GM20431 (cell line): ENCODE data around the gene TMEM60.
"Not testable (repeated sequence)": the region's sequence is repeated elsewhere in the genome, so short reads cannot be mapped to it uniquely, and the experiment has no call there.

Experiments used
- in situ Hi-C: fragments of 300-500 bp; cut with MseI, MboI; formaldehyde crosslinking; loops from one replicate; pipeline ENCODE4 v1.15.0; 2020; ENCODE audit warnings: low sequenced_read_pairs; ENCODE audit not compliant: unreplicated experiment

TMEM60 gene, protein sequence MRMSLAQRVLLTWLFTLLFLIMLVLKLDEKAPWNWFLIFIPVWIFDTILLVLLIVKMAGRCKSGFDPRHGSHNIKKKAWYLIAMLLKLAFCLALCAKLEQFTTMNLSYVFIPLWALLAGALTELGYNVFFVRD

DNA sequence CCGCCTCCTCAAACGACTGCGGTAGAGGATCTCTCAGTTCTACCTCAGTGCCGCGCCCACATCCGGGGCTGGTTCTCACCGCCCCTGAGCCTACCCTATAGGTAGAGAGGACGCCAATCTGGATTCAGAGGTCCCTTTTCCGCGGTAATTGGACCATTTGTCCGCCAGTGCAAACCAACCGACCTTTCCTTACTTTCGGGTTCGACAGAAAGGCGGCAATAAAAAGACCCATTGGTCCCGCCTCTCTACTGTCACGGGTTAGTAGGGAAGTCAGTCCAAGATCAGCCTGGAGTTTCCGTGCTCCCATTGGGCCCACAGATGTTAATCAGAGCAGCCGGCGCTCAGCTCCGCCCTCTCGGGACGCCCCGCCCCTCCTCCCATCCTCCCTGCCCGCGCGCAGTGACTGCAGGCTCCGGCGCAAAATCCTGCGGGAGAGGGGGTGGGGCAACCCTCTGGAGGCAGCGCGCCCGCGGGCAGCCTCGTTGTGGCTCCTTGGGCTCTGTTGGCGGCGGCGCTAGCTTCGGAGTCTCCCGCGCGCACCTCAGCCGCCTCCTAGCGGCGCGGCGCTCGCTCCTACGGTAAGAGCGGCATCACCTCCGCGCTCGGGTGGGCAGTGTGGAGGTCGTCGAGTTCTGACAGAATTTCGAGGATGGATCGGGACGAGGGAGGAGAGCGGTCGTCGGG is at the start of gene TMEM60, which contains the start of gene PHTF2:
Gene TMEM60 (minus strand): TSS at position 41 of the 684 bp plus-strand sequence. CDS start 4,061 bp downstream, outside the sequence.
Gene PHTF2 (plus strand): TSS at position 380 of the 684 bp plus-strand sequence.
- in situ Hi-C loops: no loop called here

DNA sequence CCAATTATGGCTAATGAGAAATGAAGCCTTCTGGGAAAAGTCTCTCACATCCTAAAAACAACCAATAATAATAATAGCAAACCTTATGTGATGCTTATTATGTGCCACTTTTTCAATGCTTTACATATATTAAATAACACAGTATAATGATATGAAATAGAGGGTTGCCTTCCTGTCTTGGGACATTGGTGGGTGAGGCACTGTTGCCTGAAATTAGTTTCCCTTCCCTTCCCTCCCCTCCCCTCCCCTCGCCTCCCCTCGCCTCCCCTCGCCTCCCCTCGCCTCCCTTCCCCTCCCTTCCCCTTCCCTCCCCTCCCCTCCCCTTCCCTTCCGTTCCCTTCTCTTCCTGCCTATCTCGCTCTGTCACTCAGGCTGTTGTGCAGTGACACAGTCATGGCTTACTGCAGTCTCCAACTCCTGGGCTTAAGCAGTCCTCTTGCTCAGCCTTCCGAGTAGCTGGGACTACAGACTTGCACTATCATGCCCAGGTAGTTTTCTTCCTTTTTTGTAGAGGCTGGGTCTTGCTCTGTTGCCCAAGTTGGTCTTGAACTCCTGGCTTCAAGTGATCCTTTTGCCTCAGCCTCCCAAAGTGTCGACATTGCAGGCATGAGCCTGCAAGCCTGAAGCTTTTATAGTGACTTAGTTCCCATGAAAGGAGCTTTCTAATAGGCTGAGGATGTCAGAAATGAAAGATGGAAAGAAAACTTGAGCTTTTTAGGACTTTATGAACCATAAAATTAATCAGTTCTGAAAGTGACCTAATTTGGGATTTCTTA is 48.3 kb upstream of the TMEM60 start:
- in situ Hi-C loops: no loop called here

DNA sequence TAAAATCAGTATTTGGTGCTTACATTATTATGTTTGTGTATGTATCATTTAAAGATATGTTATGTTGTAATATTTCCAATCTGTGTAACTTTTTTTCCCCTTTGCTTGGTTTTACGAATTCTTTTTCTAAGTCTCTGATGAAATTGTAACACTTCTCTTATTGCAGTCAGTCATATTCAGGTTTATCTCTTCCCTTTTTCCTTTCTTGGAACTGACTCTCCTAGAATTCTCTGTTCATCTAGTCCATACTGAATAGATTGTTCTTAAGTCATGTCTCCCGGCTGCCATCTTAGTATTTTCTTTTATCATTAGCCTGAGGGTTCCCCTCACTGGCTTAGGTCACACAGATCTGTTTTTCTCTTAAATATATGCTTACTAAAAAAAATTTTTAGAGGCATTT is 45.0 kb upstream of the TMEM60 start:
- in situ Hi-C loops: no loop called here

DNA sequence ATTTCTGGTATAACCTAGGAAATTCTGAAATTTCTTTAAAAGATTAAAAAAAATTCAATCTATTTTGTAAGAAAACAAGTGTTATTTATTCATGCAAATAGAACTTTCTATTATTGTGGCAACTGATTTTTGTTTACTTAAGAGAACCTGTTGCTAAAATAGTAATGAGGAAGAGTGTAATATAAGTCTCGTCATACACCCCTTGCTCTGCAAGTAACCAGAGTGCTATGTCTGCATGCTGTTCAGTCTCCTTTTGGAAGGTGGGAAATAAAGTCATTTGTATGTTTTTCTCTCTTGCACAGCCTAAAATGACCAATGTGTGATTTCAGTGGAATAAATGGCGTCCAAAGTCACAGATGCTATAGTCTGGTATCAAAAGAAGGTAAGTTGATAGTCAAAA is 41.7 kb upstream of the TMEM60 start:
- in situ Hi-C loops: no loop called here

DNA sequence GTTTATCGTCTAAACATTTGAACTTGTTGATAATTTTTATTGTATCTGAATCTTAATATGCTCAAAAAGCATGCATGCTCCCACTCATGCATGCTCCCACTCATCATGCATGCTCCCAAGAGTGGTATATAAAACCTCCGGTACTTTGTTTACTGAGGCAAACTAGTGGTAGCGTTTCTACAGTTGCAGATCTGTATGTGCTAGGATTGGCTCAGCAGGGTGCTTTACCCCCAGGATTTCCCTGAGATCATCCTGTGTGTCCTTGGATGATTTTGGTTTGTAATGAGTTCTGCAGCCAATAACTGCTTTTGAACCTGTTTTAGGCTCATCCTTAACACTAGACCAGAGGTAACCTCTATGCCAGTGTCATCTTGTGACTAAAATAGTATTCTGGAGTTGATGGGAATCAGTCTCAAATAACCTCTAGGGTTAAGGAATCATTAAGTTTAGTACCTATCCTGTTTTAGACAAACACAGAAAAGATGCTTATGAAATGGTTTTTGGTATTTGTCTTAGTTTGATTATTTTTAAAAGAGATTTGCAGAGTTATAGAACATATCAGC is 40.8 kb upstream of the TMEM60 start:
- in situ Hi-C loops: no loop called here

DNA sequence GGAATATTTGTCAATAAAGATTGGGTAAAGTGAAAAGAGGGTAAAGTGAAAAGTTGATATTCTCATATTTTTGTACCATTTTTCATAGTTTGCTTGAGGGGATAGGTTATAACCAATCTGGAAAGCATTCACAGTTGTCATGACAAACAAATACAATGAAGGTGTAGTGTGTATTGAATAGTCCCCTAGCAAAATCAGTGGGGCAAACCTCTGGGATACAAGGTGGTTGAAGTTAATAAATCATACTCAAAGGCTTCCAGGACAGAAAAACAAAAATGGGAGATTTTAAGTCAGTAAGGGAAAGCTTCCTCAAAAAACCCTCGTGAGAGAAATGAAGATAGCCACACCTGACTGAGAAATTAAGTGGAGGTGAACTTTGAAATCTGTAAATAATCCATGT is 39.7 kb upstream of the TMEM60 start:
- in situ Hi-C loops: no loop called here

DNA sequence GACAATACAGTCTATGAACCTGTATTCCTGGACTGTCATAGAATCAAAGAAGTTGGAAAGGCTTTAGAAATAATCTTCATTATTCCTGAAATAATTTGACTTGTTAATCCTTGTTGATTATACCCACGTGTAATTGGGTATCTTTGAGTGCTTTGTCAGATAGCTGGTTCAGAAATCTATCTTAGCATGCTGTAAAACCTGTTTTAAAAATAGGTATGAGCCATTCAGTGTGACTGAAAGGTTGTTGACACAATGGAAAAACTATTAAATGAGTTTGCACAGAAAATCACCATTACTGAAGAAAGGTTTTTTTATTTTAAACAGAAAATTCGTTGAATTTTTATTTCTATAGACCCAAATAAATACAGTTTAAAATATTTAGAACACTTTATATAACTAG is 39.0 kb upstream of the TMEM60 start:
- in situ Hi-C loops: no loop called here

DNA sequence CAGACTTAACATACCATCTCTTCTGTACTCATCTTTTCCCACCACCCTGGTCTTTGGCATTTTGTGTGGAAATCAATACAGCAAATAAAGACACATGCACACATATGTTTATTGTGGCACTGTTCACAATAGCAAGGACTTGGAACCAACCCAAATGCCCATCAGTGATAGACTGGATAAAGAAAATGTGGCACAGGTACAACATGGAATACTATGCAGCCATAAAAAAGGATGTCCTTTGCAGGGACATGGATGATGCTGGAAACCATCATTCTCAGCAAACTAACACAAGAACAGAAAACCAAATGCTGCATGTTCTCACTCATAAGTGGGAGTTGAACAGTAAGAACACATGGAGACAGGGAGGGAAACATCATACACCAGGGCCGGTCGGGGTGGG is 38.2 kb upstream of the TMEM60 start:
- in situ Hi-C loops: not testable (repeated sequence)

DNA sequence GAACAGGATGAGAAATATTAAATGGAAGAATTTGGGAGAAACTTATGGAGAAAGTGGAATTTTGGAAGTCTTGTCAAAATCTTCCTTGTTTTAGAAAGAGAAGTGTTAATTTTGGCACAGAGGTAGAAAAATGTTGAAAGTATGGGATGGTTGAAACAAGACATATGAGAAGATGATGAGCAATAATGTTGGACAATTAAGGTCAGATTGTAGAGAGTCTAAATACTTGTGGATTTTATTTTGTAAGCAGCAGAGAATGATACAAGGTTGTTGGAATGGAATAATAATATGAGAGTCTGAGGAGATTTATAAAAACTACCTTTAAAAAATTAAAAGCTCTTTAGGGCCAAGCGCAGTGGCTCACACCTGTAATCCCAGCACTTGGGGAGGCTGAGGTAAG is 34.9 kb upstream of the TMEM60 start:
- in situ Hi-C loops: no loop called here

DNA sequence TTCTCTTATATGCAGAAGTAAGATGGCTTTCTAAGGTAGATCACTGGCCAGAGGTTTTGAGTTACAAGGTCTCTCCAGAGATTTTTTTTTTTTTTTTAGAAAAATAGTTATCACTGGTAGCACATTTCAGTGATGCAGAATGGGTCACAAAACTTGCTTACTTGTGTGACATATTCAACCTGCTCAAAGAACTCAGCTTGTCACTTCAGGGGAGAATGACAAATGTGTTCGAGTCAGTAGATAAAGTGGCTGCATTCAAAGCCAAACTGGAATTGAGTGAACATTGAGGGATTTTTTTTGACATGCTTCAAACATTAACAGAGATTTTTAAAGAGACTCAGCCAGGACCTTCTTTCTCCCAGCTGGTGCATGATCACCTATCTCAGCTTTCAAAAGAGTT is 33.7 kb upstream of the TMEM60 start:
- in situ Hi-C loops: no loop called here

DNA sequence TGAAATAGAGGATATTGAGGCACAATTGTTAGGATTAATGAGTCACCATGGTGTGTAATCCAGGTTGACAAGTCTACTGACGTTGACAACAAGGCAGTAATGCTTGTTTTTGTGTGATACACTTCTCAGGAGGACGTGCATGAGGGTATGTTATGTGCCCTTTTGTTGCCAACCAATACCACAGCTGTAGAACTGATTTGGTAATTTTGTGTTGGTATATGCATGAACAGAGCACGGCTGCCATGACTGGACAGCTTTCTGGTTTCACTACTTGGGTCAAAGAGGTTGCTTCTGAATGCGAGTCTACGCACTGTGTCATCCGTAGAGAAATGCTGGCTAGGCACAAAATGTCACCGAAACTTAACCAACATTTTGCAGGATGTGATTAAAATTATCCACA is 33.2 kb upstream of the TMEM60 start:
- in situ Hi-C loops: no loop called here

DNA sequence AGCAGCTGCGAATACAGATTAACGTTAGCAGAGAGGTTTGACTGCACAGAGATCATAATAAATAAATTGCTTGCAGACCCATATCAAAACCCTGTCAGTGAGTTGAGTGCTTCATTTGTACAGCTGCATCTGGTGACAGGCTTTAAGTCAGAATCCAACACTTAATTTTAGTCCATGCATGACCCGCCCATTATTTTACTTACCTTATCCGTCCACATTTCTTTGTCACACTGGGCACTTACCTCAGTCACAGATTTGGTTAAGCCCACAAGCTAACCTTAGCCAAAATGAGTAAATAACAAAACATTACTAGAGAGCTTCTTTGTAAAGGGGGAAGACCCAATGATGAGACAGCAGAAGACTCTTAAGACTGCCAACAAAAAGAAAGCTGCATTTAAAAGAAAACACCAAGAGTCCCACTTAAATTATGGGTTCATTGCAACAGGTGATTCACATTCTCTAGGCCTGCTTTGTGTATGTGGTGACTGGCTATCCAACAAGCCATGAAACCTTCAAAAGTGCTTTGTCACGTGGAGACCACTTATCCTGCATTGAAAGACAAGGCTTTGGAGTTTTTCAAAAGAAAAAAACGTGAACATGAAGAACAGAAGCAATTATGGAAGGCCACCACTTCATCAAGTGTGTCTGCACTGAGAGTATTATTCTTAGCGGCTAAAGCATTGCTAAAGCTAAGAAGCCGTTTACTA is 32.6 kb upstream of the TMEM60 start:
- in situ Hi-C loops: no loop called here

DNA sequence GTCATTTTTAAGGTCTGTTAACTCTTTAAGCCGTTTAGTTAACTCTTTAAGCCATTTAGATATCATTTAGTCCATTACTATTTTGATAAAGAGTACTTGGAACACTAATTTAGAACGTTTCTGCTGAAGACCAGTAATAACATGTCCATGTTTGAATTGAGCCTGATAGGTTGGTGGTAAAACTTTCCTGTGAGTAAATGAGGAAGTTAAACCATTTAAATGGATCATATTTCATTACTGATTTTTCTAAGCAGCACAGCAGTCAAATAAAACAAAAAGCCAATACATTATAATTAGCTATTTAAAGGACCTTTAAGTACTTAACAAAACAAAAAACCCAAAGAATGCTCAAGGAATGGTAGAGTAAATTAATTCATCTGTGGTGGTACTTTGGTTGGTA is 29.8 kb upstream of the TMEM60 start:
- in situ Hi-C loops: no loop called here

DNA sequence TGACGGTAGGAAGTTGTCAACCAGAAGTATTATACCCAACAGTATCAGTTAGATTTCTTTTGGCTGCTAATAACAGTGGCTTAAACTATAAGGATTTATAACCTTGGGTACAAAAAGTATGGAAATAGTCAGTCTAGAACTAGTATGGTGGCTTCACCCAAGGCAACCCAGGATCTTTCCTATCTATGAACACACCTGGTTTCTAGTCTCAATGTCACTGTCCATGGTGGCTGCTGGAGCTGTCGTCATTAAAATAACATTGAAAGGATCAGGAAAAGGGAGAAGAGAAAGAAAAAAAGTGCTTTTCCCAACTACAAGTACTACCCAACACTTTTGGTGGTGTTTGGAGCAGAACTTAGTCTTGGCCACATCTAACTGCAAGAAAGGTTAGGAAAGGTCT is 28.1 kb upstream of the TMEM60 start:
- in situ Hi-C loops: no loop called here

DNA sequence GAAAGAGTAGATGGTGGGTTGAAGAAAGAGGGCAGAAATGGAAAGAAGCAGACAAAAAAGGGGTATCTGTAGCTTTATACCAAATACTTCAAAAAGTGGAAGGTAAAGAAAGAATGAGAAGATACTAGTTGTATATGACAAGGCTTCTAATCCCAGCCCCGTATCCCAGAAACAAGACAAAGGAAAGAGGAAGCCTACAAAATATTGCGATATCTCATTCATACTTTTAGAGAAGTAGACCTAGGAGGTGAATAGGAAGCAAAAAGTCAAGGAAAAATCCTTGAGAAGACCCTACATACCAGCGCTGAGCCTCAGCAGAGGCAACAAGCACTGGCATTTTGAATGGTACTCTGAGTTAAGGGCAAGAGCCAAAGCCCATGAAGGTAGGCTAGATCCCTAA is 26.9 kb upstream of the TMEM60 start:
- in situ Hi-C loops: no loop called here

DNA sequence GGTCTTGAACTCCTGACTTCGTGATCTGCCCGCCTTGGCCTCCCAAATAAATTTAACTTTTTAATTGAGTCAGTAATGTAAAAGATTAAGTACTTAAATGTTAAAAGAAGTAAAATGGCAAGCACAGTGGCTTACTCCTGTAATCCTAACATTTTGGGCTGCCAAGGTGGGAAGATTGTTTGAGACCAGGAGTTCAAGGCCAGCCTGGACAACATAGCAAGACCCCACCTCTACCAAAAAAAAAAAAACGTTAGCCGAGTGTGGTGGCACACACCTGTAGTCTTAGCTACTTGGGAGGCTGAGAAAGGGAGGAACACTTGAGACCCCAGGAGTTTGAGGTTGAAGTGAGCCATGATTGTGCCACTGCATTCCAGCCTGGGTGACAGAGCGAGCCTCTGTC is 26.4 kb upstream of the TMEM60 start:
- in situ Hi-C loops: no loop called here

DNA sequence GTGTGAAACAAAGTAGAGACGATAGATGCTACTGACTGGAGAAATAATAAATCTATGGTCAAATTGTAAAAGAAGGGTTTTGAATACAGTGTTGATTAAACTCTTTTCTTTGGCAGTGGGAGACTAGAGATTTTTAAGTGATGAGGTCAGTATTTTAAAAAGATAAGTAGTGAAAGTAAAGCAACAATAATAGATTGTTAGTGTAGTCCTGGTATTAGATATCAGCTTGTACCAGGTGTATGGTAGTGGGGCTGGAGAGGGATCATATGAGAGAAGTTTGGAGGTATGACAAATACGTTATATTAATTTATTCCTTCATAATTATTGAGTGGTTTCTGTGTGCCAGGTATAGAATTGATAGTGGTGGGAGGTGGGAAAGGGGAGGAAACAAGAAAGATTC is 25.6 kb upstream of the TMEM60 start:
- in situ Hi-C loops: no loop called here

DNA sequence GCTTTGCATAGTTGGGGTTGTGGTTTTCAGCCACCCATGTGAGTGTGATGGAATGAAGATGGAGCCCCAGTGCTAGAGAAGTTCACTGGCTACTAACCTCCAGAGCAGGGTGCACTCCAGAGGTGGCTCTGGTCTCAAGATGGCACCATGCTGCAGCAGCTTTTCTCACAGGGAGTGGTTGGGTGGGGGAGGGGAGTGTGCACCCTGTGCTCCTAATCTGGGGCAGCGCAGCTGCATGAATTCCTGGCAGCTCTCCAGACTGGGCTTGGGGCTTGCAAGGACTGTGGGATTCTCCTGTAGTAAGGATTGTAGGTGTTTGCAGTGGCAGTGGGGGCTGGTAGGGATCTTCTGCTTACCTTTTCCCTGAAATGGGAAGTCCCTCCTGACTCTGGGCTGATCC is 24.0 kb upstream of the TMEM60 start:
- in situ Hi-C loops: no loop called here

DNA sequence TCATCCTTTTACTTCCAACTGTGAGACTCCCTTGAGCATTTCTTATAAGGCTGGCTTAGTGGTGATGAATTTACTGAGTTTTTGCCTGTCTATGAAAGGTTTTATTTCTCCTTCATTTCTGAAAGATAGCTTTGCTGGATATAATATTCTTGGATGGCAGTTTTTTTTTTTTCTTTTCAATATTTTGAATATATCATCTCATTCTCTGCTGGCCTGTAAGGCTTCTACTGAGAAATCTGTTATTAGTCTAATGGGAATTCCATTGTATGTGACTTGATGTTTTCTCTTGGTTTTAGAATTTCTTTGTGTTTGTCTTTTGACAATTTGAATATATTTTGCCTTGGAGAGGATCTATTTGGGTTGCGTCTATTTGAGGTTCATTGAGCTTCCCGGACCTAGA is 22.7 kb upstream of the TMEM60 start:
- in situ Hi-C loops: no loop called here

DNA sequence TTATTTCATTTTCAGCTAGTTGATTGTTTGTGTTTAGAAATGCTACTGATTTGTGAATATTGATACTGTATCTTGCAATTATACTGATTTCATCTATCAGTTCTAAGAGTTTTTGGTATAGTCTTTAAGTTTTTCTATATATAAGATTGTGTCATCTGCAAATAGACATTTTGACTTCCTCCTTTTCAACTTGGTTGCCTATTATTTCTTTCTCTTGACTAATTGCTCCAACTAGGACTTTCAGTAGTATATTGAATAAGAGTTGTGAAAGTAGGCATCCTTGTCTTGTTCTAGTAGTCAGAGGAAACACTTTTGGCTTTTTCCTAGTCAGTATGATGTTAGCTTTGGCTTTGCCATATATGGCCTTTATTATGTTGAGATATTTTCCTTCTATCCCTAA is 20.8 kb upstream of the TMEM60 start:
- in situ Hi-C loops: no loop called here

DNA sequence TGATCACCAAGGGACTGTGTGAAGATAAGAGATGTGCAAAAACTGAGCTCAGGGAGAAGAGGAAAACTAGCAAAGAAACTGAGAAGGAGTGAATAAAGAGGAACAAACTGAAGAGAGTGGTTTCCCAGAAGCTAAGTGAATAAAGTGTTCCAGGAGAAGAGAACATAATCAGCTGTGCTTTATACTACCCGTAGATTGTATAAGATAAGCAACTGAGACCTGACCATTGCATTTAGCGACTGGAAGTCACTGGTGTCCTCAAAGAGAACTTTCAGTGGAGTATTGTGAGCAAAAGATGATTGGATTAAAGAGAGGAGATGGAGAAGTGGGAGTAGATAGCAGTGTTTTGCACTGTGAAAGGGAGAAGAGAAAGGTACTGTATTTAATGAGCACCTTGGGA is 14.9 kb upstream of the TMEM60 start:
- in situ Hi-C loops: no loop called here
